ENCODE data around the gene TCF12.

Gene TCF12

GRCh38 chr15:57248074-57248473 is 329.6 kb downstream of the TCF12 start:
- H3K27me3 ChIP-seq (ENCODE audit: insufficient read depth, poor library complexity, severe bottlenecking) = no peaks in the 10 kb centered on the region
- H3K27ac ChIP-seq (replicated peaks) = no peak overlapping the region
- no peak overlapping the region for H3K4me3 ChIP-seq (replicated peaks; ENCODE audit: insufficient read depth, low read length)
- DNase-seq (ENCODE audit: low read depth in 1 of 2, low spot score in 1 of 2) = no peak
- no peak for TF ChIP-seq GABPA (IDR thresholded peaks at IDR 0.05; ENCODE audit: low read depth)
- no peak for TF ChIP-seq SPI1 (IDR thresholded peaks at IDR 0.05; ENCODE audit: borderline replicate concordance, low read depth)
- TF ChIP-seq POLR2AphosphoS5 (IDR thresholded peaks at IDR 0.05; ENCODE audit: low read depth) = no peak

DNA sequence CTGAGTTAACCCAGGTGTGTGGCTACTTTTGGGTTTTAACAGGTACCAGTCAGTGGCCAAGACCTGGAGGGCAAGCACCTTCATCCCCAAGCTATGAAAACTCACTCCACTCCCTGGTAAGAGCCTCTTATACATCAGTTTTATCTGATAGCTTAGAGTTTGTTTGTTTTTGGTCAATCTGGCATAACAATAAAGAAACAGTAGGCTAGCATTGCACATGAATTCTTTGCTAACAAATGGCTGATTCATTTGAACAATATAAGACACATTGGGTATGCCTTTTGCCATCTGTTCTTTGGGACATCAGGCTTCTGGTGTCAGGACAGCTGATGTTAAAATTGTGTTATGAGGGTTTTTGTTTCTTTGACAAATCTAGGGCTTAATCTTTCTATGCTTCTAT is 332.9 kb downstream of the TCF12 start:
- no peak for DNase-seq (ENCODE audit: low read depth in 1 of 2, low spot score in 1 of 2)
- Histone ChIP-seq H3K27ac (replicated peaks) (no peak overlapping the region), H3K27me3 (ENCODE audit: insufficient read depth, poor library complexity, severe bottlenecking) (no peaks in the 10 kb centered on the region), H3K4me3 (replicated peaks; ENCODE audit: insufficient read depth, low read length) (no peak overlapping the region)
- no peak for TF ChIP-seq POLR2AphosphoS5 (IDR thresholded peaks at IDR 0.05; ENCODE audit: low read depth)
- TF ChIP-seq CTCF (IDR thresholded peaks at IDR 0.05; ENCODE audit: insufficient read depth, low read length) = no peak
- TF ChIP-seq SPI1 (IDR thresholded peaks at IDR 0.05; ENCODE audit: borderline replicate concordance, low read depth) = no peak
- TF ChIP-seq, protein P1, sequence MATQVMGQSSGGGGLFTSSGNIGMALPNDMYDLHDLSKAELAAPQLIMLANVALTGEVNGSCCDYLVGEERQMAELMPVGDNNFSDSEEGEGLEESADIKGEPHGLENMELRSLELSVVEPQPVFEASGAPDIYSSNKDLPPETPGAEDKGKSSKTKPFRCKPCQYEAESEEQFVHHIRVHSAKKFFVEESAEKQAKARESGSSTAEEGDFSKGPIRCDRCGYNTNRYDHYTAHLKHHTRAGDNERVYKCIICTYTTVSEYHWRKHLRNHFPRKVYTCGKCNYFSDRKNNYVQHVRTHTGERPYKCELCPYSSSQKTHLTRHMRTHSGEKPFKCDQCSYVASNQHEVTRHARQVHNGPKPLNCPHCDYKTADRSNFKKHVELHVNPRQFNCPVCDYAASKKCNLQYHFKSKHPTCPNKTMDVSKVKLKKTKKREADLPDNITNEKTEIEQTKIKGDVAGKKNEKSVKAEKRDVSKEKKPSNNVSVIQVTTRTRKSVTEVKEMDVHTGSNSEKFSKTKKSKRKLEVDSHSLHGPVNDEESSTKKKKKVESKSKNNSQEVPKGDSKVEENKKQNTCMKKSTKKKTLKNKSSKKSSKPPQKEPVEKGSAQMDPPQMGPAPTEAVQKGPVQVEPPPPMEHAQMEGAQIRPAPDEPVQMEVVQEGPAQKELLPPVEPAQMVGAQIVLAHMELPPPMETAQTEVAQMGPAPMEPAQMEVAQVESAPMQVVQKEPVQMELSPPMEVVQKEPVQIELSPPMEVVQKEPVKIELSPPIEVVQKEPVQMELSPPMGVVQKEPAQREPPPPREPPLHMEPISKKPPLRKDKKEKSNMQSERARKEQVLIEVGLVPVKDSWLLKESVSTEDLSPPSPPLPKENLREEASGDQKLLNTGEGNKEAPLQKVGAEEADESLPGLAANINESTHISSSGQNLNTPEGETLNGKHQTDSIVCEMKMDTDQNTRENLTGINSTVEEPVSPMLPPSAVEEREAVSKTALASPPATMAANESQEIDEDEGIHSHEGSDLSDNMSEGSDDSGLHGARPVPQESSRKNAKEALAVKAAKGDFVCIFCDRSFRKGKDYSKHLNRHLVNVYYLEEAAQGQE (IDR thresholded peaks at IDR 0.05; ENCODE audit: insufficient replicate concordance, low read depth) = no peak
- no peak for TF ChIP-seq GABPA (IDR thresholded peaks at IDR 0.05; ENCODE audit: low read depth)

GRCh38 chr15:57251941-57252340 is 333.5 kb downstream of the TCF12 start:
- DNase-seq (ENCODE audit: low read depth in 1 of 2, low spot score in 1 of 2) = no peak
- TF ChIP-seq GABPA (IDR thresholded peaks at IDR 0.05; ENCODE audit: low read depth) = no peak
- TF ChIP-seq, protein P1 (IDR thresholded peaks at IDR 0.05; ENCODE audit: insufficient replicate concordance, low read depth) = no peak
- TF ChIP-seq CTCF (IDR thresholded peaks at IDR 0.05; ENCODE audit: insufficient read depth, low read length) = no peak
- TF ChIP-seq POLR2AphosphoS5 (IDR thresholded peaks at IDR 0.05; ENCODE audit: low read depth) = no peak
- no peak overlapping the region for H3K4me3 ChIP-seq (replicated peaks; ENCODE audit: insufficient read depth, low read length)

GRCh38 chr15:57253082-57253481 is 334.6 kb downstream of the TCF12 start:
- Histone ChIP-seq H3K4me3 (replicated peaks; ENCODE audit: insufficient read depth, low read length) (no peak overlapping the region), H3K27ac (replicated peaks) (no peak overlapping the region), H3K27me3 (ENCODE audit: insufficient read depth, poor library complexity, severe bottlenecking) (no peaks in the 10 kb centered on the region)
- TF ChIP-seq CTCF (IDR thresholded peaks at IDR 0.05; ENCODE audit: insufficient read depth, low read length) (no peak), GABPA (IDR thresholded peaks at IDR 0.05; ENCODE audit: low read depth) (no peak), SPI1 (IDR thresholded peaks at IDR 0.05; ENCODE audit: borderline replicate concordance, low read depth) (no peak), POLR2AphosphoS5 (IDR thresholded peaks at IDR 0.05; ENCODE audit: low read depth) (no peak)
- TF ChIP-seq, protein P1 (IDR thresholded peaks at IDR 0.05; ENCODE audit: insufficient replicate concordance, low read depth) = no peak
- no peak for DNase-seq (ENCODE audit: low read depth in 1 of 2, low spot score in 1 of 2)

More at GRCh38 chr15:57251941-57252340, 333.5 kb downstream of the TCF12 start:
- Histone ChIP-seq H3K27ac (replicated peaks) (no peak overlapping the region), H3K27me3 (ENCODE audit: insufficient read depth, poor library complexity, severe bottlenecking) (no peaks in the 10 kb centered on the region)

Data from HL-60 (cell line).